MG63 (cell line): Measurements from ENCODE around the gene U2AF1L4. TPM values are rescaled to one million over a fixed set of nuclear protein-coding genes. Genes with fewer than 3 reads are reported as not detected.
"Not testable (repeated sequence)": the region's sequence is repeated elsewhere in the genome, so short reads cannot be mapped to it uniquely, and the experiment has no call there.

Experiments
- DNase-seq: peaks from one replicate; pipeline ENCODE4 v3.0.0-alpha.2; 2020
- H3K27me3 ChIP-seq: fragments of 250-450 bp; sonication (Bioruptor Pico); 2 replicates; pipeline ENCODE4 v1.5.1; 2020; ENCODE audit warnings: mild to moderate bottlenecking, moderate library complexity
- H3K36me3 ChIP-seq: fragments of 250-450 bp; sonication (Bioruptor Pico); 2 replicates; pipeline ENCODE4 v1.5.1; 2020; ENCODE audit warnings: mild to moderate bottlenecking, moderate library complexity
- H3K4me3 ChIP-seq: fragments of 250-450 bp; sonication (Bioruptor Pico); 2 replicates; pipeline ENCODE4 v1.5.1; 2020; ENCODE audit warnings: mild to moderate bottlenecking, moderate library complexity
- H3K9me3 ChIP-seq: fragments of 250-450 bp; sonication (Bioruptor Pico); 2 replicates; pipeline ENCODE4 v1.5.1; 2020; ENCODE audit warnings: mild to moderate bottlenecking, moderate library complexity
- total RNA-seq: library from RNA; depleted of rRNA; stranded (reverse); fragments of >200 nt; shearing (Covaris generic); gene quantifications from 2 replicates; pipeline ENCODE4 v1.2.3, GENCODE V29; 2014; ENCODE audit warnings: low replicate concordance

The U2AF1L4 gene
- total RNA-seq, 1 experiment from 2014 or later = 19.8 TPM

DNA sequence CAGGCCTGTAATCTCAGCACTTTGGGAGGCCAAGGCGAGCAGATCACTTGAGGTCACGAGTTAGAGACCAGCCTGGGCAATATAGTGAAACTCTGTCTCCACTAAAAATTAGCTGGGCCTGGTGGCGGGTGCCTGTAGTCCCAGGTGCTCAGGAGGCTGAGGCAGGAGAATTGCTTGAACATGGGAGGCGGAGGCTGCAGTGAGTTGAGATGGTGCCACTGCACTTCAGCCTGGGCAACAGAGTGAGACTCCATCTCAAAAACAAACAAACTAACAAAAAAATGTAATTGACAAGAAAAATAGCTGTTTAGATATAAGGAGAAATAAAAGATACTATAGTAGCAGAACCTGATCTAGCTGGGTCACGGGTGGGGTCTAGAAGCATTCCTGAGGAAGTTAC lies 27.1 kb upstream of the U2AF1L4 start:
- not testable (repeated sequence) for H3K9me3 ChIP-seq, DNase-seq

DNA sequence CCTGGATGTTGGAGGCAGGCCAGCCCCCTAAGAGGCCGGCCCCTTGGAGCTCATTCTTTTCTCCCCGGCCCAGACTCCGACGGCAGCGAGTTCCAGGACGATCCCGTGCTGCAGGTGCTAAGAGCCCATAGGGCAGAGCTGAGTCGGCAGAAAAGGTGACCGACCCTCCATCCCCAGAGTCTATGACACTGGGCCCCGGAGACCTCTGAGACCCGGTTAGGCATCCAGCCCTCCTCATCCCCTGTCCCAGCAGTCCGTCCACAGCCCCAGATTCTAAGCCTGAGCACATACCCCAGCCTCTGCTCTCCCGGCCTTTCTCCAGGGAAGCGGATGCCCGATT lies 22.8 kb upstream of the U2AF1L4 start:
- no peak for DNase-seq
- H3K9me3 ChIP-seq = no peaks in the 10 kb centered on the region
- H3K27me3 ChIP-seq = no peaks in the 10 kb centered on the region

More for the DNA sequence above, 27.1 kb upstream of the U2AF1L4 start:
- H3K4me3 ChIP-seq, H3K27me3 ChIP-seq: not testable (repeated sequence)
- H3K36me3 ChIP-seq = peaks cover 18% of the 10 kb centered on the region

DNA sequence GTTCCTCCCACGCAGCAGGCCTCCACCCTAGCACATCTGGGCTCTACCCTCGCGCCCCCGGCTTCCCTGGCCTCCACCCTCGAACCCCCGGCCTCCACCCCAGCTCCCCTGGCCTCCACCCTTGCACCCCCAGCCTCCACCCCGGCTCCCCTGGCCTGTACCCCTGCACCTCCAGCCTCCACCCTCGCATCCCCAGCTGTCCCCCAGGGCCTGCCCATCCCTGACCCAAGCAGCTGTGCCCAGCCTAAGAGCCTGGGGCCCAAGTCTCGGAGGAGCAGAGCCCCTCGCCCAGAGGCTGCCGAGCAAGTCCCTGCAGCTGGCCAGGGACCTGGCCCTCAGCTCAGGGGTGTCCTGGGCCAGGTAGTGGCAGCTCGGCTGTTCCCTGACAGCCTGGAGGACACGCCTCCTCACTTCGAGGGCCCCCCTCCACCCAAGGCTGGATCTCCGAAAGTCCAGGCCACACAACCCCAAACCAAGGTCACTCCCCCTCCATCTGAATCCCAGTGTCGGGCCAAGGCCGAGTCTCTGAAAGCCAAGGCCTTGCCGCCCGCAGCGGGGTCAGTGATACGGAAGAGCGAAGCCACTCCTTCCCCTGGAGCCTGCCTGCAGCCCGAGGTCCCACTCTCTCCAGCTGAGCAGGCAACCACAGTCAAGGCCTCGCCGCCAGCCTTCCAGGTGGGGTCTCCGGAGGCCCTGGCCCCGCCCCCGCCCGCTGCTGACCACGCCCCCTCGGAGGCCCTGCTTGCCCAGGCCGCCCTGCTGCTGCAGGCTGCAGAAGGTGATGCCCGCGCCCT lies 22.3 kb upstream of the U2AF1L4 start:
- Histone ChIP-seq H3K4me3 (no peak overlapping the region), H3K27me3 (no peaks in the 10 kb centered on the region), H3K9me3 (no peaks in the 10 kb centered on the region), H3K36me3 (peaks cover 37% of the 10 kb centered on the region)
- DNase-seq = no peak

More for the DNA sequence above, 22.8 kb upstream of the U2AF1L4 start:
- H3K36me3 ChIP-seq = peaks cover 37% of the 10 kb centered on the region
- H3K4me3 ChIP-seq = no peak overlapping the region

DNA sequence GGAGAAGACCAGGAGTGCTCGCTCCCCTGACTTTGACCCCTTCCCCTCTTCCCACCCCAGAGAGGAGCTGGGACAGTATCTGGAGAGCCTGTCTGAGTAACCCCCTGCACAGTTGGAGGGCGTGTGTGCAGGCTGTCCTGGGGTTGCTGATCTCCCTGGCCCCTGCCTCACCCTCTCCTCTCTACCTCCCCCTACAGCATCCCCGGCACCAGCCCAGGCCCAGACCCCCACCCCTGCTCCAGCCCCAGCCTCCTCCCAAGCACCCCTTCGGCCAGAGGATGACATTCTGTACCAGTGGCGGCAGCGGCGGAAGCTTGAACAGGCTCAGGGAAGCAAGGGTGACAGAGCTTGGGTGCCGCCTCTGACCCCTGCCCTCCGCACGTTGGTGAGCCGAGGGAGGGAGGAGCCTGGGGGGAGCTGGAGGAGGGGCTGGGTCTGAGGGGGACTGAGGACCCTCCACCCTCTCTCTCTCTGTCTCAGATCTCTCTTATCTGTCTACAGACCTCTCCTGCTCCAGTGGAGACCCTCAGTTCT lies 21.4 kb upstream of the U2AF1L4 start:
- Histone ChIP-seq H3K9me3 (no peaks in the 10 kb centered on the region), H3K36me3 (peaks cover 44% of the 10 kb centered on the region), H3K27me3 (no peaks in the 10 kb centered on the region), H3K4me3 (no peak overlapping the region)
- DNase-seq = no peak

DNA sequence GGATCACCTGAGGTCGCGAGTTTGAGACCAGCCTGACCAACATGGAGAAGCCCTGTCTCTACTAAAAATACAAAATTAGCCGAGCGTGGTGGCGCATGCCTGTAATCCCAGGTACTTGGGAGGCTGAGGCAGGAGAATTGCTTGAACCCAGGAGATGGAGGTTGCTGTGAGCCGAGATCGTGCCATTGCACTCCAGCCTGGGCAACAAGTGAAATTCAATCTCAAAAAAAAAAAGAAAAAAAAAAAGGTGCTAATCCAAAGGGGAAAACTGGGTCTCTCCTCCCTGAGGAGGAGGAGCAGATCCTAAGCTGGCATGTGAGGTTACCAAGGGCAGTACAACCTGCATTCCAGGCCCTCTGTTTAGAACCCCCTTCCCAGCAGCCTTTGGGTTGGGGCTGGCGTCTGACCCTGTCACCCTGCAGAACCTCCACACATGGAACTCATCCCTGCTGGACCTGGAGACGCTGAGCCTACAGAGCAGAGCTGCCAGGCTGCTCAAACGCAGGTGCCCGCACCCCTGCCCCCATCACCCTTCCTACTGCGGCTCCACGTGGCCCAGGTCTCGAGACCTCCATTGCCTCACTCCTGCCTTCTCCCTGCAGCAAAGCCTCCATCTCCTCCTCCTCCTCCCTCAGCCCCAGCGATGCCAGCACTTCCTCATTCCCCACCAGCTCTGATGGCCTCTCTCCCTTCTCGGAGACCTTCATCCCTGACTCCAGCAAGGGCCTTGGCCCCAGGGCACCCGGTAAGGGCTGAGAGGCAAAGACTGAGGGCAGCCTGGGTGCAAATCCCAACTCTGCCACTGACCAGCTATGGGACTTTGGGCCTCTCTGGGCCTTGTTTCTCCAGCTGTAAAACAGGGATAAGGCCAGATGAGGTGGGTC lies 19.5 kb upstream of the U2AF1L4 start:
- Histone ChIP-seq H3K9me3 (no peaks in the 10 kb centered on the region), H3K36me3 (peaks cover 60% of the 10 kb centered on the region), H3K4me3 (no peak overlapping the region), H3K27me3 (no peaks in the 10 kb centered on the region)
- DNase-seq = no peak

DNA sequence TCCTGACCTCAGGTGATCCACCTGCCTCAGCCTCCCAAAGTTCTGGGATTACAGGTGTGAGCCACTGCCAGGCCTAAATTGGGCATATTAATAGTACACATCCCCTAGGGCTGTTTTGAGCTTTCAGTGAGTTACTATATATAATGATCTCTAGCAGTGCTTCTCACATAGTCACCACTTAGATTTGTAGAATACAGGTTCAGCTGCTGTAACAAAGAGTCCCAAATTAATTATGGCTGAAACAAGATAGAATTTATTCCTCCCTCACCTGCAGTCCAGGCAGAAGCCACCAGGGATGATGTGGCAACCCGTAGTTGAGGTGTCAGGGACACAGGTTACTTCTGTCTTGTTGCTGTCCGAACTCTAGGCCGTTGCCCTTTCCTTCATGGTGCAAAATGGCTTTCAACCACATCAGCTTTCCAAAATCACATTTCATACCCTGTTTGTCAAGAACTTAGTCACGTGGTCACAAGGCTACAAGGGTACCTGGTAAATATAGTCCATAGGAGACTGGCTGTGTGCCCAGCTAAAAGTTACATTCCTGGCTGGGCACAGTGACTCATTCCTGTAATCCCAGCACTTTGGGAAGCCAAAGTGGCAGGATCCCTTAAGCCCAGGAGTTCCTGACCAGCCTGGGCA lies 15.6 kb upstream of the U2AF1L4 start:
- no peaks in the 10 kb centered on the region for H3K27me3 ChIP-seq
- H3K9me3 ChIP-seq = no peaks in the 10 kb centered on the region
- H3K36me3 ChIP-seq = peaks cover 55% of the 10 kb centered on the region
- no peak overlapping the region for H3K4me3 ChIP-seq
- peak; percentile 19 for DNase-seq

DNA sequence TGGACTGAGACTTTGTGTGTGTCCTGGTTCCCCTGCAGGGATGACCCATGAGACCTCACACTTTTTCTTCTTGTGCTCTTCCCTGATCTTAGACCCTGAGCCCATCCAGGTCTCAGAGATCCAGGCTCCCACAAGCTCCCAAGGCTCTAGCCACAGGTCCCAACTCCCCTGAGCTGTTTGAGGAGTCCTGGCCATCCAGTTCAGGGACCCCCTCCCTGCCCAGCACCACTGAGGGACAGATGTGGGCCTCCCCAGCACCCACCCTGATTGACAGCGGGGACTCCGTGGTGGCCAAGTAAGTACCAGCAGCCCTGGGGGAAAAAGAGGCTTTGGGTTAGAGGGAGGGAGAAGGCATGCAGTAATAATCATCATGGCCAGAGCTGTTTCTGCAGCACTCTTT lies 14.5 kb upstream of the U2AF1L4 start:
- Histone ChIP-seq H3K4me3 (no peak overlapping the region; the same call in 1 of the 2 replicates), H3K27me3 (no peaks in the 10 kb centered on the region), H3K9me3 (no peaks in the 10 kb centered on the region), H3K36me3 (peaks cover 45% of the 10 kb centered on the region)
- no peak for DNase-seq

DNA sequence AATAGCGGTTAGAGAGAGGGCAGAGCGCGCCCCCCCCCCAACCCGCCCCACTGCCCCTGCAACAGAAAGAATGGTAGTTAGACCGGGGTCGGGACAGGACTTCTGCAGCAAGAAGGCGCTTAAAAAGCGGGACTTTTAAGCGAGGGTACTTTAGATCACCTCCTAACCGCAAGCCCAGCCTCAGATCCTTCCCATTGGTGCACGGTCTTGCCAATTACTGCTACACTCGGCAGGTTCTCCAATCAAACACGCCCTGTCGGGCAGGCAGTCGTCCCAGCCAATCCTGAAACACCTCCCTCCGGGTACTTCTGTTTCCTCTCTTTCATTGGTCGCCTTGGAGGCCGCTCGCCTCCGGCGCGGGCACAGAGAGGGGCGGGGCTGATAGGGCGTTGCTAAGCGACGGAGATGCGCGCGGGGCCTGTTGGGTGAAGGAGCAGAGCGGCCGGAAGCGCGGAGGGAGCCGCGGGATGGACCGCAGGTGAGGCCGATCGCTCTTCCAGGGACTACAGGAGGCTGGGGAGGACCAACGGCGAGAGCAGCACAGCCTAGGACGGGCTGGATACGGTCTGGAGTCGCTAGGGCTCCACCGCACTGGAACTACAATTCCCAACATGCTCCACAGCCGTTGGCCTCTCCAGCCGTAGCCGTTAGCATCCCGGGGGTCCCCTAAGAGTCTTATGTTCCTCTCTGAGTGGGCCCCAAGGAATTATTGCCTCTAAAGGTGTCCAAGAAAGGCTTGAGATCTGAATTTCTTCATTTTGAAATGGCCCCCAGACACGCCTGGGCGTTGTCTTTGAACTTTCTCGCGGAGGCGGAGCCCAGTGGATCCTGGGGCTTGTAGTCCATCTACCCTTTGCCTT lies 12.8 kb upstream of the U2AF1L4 start, which contains the start of gene PROSER3:
Gene PROSER3, plus strand, starts transcription at position 428 of the 860 bp plus-strand sequence. Its CDS starts 40 bp downstream, at position 468.
- Histone ChIP-seq H3K27me3 (no peaks in the 10 kb centered on the region), H3K4me3 (peak within 1 kb of the TSS; percentile 93), H3K36me3 (peaks cover 50% of the 10 kb centered on the region), H3K9me3 (no peaks in the 10 kb centered on the region)
- DNase-seq = peak; percentile 100

DNA sequence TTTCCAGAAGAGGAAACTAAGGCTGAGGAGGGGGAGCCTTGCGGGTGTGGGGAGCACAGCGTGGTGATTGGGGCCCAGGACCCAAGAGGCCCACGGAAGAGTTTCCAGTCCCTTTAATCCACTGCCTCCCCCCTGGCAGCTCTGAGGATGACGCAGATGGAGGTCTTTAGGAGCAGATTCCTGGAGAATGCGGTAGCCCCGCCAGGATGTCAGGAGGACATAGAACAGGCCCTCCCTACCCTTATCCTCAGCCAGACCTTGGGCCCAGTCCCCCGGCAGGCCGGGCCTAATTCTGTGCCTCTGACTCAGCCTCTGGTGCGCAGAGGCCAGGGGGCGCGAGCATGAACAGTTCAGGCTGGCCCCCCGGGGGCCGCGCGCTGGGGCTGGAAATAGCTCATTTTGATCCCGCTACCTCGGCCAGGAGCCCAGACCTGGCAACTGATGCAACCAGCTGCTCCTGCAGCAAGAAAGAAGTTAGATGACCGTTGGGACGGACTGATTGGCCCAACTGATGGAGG lies 12.1 kb upstream of the U2AF1L4 start:
- peak; percentile 99 for DNase-seq
- no peaks in the 10 kb centered on the region for H3K27me3 ChIP-seq
- H3K36me3 ChIP-seq = peaks cover 55% of the 10 kb centered on the region
- no peaks in the 10 kb centered on the region for H3K9me3 ChIP-seq
- peak overlapping the region; percentile 93 for H3K4me3 ChIP-seq

DNA sequence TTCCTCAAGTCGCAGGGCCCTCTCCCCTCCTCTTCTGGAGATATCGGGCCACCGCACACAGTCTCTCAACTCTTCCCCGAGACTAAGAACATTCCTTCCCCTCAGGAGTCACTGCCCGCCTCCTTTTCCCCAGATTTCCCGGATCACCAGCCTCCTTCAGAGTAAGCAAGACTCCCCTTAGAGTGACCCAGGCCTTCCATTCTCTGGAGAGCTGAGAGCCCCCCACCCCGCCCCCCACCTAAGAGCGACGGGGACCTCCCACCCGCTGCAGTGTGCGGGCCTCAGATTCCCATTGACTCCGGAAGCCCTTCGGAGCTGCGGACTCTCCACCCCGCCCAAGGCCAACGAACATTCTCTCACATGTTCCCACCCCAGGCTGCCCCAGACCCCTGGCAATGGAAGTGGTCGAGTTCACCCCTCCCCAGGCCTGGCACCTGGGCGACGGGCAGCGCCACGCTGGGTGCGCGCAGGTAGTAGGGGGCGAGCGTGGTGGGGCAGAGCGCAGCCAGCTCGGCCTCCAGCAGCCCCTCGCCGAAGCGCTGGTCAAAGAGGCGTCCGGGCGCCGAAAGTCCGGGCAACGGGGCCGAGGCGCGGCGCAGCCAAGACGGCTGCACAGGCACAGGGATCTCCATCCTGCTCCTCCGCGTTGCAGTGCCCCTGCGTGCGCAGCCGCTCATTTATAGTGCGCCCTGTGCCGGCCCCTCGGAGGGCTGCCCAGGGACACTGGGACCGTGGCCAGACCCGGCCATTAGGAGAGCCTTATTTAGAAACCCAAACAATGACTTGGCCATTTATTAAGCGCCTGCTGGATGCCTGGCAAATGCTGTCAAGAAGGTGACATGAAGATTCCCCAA lies 11.4 kb upstream of the U2AF1L4 start, which contains the start of gene HSPB6:
Gene HSPB6, minus strand, starts transcription at position 653 of the 854 bp plus-strand sequence. Its CDS starts 21 bp downstream, at position 632.
- Histone ChIP-seq H3K9me3 (no peaks in the 10 kb centered on the region), H3K4me3 (peak within 1 kb of the TSS; percentile 93), H3K36me3 (peaks cover 53% of the 10 kb centered on the region), H3K27me3 (no peaks in the 10 kb centered on the region)
- peak; percentile 53 for DNase-seq

DNA sequence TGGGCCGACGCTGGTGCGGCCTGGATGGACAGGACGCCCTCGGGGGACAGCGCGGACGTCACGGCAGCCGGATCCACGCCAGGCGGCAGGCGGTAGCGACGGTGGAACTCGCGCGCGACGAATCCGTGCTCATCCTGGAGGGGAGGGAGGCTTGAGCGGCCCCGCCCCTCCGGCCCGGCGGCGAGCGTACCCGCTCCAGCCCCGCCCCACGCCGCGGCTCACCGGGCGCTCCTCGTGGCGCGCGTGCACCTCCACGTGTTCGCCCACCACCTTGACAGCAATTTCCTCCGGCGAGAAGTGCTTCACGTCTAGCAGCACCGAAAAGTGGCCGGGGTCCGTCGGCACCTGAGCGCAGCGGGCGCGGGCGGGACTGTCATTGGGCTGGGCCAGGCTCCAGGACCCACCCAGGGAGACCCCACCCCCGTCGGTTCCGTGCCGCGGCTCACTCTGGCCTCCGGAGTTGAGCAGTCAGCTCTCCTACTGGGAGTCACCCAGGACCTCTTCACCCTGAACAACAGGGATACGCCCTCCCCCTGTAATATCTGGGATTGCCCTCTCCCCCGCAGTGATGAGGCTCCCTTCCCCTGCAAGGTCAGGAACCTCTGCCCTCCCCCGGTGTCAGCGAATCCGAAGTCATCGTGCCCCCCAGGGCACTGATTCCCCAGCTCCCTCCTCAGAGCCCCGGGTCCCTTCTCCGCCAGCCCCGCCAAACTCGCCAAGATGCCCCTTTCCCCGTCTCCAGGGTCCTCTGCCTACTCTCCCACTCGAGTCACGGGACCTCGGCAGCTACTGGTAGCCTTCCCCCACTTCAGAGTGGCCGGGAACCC lies 10.5 kb upstream of the U2AF1L4 start:
- no peaks in the 10 kb centered on the region for H3K9me3 ChIP-seq
- H3K27me3 ChIP-seq = no peaks in the 10 kb centered on the region
- DNase-seq = no peak
- no peak overlapping the region for H3K4me3 ChIP-seq
- H3K36me3 ChIP-seq = peaks cover 51% of the 10 kb centered on the region

DNA sequence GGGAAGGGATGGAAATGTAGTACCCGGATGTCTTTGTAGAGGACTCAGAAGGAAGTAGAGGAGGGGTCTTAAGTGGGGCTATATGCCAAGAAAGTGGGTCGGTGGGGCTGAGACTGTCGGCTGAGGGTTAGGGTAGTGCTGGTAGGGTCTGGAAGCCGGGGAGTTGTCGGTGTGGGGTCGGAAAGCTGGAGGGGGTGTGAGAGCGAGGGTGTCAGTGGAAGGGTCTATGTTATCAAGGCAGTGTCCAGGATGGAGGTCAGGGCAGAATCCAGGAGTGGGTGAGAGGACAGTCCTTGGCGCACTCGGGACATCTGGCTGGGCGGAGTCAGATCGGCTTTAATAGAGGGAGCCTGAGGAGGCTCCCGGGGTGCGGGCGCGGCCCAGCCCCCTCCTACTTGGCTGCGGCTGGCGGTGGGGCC lies 9.9 kb upstream of the U2AF1L4 start:
- Histone ChIP-seq H3K9me3 (no peaks in the 10 kb centered on the region), H3K4me3 (no peak overlapping the region), H3K27me3 (no peaks in the 10 kb centered on the region), H3K36me3 (peaks cover 45% of the 10 kb centered on the region)
- no peak for DNase-seq

DNA sequence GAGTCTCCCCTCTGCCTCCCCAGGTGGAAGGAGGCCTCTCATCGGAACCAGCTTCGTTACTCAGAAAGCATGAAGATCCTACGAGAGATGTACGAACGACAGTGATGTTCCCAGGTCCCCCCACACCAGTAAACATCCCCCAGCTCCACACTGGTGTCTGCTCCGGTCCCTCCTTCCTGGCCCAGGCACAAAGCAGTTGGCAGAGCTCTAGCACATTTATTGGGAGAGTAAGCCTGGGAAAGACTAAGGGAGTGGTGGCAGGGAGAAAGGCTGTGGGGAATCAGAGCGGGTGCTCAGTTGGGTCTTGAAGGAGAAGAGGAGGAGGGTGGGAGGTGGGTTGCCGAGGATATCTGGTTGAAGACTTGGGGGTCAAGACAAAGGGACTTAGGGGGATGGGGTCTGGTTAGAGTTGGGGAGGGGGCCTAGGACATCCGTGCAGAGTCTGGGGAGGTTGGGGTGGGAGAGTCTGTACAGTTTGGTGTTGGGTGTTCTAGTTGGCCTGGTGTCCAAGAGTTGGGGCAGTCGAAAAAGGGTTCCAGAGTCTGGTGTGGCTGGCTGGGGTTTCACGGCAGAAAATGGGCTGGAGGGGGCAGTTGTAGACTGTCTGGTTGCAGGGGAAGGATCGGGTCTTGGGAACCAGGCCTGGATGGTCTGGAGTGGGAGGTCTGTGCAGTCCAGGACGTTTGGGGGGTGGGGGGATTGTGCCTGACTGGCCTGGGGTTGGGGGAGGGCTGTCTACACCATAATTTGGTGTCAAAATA lies 9.3 kb upstream of the U2AF1L4 start:
- H3K27me3 ChIP-seq = no peaks in the 10 kb centered on the region
- H3K4me3 ChIP-seq = no peak overlapping the region
- H3K9me3 ChIP-seq = no peaks in the 10 kb centered on the region
- peaks cover 39% of the 10 kb centered on the region for H3K36me3 ChIP-seq
- DNase-seq = no peak
